Activated CD8-positive, alpha-beta memory T cell treated with anti-CD3 and anti-CD28 coated beads, Interleukin-2, amount 50 U/mL, for 24 hours (primary cell): ENCODE results near the gene HSPG2.
"Not testable (repeated sequence)": the region's sequence is repeated elsewhere in the genome, so short reads cannot be mapped to it uniquely, and the experiment has no call there.

Experiments
- DNase-seq: peaks from one replicate; pipeline ENCODE4 v3.0.0-alpha.2; 2020; ENCODE audit errors: extremely low read depth

Gene HSPG2

DNA sequence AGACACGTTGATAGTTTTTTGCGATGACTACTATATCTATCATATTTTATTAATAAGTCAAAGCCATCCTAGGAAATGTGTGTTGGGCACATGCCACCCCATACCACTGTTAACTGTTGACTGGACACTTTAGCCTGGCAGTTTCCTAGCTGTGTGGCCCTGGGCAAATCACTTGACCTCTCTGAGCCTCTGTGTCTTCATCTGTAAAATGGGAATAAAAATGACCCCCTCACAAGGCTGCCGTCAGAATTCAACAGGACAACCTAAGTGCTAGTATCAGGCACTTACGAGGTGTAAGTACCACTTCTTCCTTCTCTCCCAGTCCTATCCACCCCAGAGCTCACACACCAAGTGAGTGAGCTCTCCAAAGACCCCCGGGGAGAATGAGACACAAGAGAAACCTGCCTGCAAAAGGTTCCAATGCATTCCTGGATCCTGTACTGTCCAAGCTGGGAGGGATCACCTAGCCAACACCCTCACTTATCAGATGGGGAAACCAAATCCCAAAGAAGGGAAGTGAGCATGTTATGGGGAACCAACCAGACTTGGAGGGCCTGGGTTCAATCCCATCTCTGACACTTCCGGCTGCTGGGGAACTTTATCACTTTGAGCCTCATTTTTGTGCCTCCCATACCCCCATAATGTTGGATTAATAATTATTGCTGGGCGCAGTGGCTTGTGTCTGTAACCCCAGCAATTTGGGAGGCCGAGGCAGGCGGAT, 24.9 kb downstream of the HSPG2 start:
- DNase-seq = no peak

GRCh38 chr1:21911205-21912001, 25.7 kb downstream of the HSPG2 start:
- no peak for DNase-seq

DNA sequence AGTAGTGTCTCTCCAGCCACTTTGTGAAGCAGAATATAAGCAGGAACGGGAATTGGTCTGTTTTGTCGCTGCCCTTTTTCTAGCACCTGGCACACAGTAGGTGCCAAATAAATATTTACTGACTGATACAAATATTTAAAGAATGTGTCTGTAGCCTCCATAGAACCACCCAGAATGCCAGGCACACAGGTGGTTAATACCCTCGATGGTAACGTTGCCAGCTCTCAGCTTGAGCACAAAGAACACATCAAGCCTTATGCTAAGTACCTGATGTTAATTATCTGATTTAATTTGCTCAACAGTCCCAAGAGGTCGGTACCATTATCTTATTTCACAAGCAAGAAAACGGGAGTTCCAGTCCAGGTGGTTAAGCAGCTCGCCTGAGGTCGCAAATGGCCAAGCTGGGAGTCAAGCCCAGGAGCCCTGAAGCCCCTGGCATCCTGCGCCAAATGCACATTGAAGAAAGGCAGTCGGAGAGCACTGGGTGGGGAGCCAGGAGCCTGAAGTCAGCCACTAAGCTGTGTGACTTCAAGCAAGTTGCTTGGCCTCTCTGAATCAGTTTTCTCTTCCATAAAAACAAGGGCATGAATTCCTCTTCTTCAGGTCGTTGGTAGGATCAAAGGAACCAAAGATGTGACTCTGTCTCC, 26.4 kb downstream of the HSPG2 start:
- no peak for DNase-seq

- DNase-seq = no peak
Measured at GRCh38 chr1:21909787-21910503, 27.2 kb downstream of the HSPG2 start.

DNA sequence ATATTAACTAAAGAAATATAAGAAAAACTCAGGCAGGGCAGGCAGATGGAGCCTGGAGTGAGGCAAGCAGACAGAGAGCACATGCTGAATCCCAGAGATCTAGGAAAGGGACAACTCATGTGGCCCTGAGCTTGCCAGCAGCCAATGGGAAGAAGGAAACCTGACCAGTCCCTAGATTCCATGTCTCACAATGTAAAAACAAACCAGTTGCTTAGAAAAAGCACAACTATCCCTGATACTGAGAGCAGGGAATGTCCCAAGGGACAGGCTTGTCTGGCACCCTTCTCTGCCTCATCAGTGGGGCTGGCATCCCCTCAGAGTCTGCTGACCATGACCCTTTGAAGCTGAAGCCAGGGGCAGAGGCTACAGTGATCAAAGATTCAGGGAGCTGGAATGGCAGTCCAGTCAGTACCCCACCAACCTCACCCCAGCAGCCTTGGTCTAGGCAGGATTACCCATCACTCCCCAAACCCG, 27.8 kb downstream of the HSPG2 start:
- DNase-seq = no peak

GRCh38 chr1:21907737-21908534, 29.2 kb downstream of the HSPG2 start:
- not testable (repeated sequence) for DNase-seq

GRCh38 chr1:21907079-21907418, 30.1 kb downstream of the HSPG2 start:
- DNase-seq = no peak

- DNase-seq = no peak
Measured at GRCh38 chr1:21906173-21907078, 30.7 kb downstream of the HSPG2 start.

GRCh38 chr1:21904704-21905520, 32.2 kb downstream of the HSPG2 start:
- DNase-seq = no peak

DNA sequence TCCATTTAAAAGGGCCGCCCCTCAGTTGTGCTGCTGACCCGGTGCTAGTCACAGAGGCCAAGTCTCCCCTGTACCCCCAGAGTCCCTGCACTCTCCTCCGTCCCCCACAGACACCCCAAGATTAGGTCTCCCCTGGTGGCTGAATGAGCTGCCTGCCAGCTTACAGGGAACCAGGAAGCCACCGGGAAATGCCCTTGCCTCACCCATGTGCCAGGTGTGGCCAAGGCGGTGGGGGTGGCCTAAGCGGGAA, 32.7 kb downstream of the HSPG2 start:
- DNase-seq = no peak

- no peak for DNase-seq
Measured at GRCh38 chr1:21903638-21904453, 33.3 kb downstream of the HSPG2 start.

DNA sequence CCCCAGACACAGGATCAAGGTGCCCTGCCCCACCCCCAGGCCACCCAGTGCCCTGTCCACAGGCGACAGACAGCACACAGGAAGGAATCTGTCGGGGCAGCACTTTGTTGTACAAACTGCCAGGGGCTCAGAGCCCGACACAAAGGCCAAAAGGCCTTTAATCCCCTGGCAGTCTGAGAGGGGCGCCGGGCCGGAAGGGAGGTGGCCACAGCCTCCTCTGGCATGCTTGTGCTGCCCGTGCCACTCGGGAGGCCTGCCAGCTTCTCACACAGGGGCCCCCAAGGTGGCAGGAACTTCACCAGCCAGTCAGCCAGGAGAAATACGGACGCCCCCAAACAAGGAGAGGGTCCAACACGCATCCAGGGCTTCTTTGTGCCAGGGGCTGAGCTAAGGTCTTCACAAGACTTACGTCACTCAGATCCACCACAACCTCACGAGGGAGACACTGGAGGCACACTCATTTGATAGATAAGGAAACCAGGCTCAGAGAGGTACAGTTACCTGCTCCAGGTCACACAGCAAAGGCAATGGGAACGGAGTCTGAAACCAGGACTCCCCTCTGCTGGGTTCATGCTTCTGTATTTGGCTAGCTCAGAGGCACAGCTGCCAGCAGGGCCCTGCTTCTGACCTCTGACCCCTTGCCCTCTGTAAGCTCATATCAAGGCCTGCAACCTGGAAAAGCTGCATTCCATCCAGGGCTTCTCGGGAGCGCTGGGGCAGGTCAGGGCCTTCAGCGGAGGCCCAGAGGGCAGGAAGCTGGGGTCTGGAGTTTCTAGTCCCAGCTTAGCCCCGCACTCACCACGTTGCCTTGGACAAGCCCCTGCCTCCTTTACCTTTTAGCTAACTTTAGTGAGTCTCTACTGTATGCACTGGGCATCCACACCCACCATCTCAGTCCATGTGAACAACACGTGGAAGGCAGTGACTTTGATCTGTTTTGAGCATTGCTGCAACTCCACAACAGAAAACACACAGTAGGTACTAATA, 34.8 kb downstream of the HSPG2 start:
- no peak for DNase-seq

DNA sequence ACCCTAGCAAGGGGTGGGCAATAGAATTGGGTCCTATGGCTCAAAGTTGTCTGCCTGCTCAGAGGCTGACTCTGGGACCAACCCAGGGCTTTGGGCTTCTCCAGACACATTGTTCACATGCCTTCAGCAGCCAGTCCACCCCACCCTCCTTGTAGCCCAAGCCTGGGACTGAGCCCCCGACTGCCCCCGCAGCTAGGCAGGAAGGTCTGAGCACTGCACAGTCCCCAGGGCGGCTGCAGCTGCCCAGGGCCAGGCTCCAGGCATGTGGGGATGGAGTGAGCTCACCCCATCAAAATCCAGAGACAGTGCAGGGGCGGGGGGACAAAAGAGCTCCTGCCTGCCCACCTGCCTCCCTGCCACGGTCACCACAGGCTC, 35.6 kb downstream of the HSPG2 start:
- no peak for DNase-seq

- no peak for DNase-seq
Measured at GRCh38 chr1:21900766-21901472, 36.2 kb downstream of the HSPG2 start.

GRCh38 chr1:21899987-21900386, 37.1 kb downstream of the HSPG2 start:
- DNase-seq = no peak

DNA sequence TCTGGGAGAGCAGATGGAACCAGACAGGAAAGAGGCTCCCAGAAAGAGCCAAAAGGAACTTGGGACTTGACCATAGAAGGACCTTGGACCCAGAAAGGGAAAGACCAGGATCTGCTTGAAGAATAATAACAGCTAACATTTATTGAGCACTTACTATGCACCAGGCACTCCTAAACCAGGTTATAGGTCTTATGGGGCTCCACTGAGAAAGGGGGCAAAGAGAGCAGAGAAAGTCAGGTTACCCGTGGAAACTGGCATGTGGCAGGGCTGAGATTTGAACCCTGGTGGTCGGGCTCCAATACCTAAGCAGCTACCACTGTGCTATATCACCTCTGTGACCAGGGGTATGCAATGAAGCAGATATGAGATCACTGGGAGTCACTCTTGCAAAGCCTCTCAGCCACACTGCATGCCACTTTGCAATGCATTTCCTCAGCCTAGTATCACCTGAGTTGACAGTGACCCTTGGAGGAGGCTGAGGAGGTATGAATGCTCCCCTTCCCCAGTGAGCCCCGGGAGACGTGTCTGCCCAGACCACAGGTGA, 37.8 kb downstream of the HSPG2 start:
- DNase-seq = no peak
